ENCODE results near the gene LCP2.

DNA sequence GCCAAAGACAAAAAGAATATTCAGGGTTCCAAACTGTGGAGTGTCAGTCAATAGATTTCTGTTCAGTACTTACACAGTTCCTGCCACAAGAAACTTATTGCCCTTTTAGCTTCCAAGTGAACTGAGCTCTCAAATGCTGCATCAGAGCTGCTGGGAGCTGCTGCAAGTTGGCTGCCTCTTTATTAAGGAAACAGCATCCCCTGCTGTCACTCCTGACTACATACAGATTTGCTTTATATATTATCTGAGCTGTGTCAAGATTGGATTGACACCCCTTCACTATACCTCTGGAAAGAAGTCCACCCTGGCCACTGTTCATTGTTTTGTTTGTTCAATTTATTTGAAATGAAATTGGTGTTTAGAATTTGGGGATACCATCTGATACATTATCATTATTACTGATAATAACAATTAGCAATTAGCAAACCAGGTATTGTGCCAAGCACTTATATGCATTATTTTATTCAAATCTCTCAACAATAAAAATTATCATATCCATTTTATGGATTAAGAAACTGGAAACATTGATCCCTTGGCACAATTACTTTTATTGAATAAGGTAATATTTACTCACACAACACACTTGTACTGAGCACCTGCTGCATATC lies 81.2 kb downstream of the LCP2 start:
- TF ChIP-seq, protein P1, sequence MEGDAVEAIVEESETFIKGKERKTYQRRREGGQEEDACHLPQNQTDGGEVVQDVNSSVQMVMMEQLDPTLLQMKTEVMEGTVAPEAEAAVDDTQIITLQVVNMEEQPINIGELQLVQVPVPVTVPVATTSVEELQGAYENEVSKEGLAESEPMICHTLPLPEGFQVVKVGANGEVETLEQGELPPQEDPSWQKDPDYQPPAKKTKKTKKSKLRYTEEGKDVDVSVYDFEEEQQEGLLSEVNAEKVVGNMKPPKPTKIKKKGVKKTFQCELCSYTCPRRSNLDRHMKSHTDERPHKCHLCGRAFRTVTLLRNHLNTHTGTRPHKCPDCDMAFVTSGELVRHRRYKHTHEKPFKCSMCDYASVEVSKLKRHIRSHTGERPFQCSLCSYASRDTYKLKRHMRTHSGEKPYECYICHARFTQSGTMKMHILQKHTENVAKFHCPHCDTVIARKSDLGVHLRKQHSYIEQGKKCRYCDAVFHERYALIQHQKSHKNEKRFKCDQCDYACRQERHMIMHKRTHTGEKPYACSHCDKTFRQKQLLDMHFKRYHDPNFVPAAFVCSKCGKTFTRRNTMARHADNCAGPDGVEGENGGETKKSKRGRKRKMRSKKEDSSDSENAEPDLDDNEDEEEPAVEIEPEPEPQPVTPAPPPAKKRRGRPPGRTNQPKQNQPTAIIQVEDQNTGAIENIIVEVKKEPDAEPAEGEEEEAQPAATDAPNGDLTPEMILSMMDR (IDR thresholded peaks at IDR 0.05) = peak in 4 of 7 experiments; percentile 11 to 27 (median 18)
- TF ChIP-seq POLR2A (IDR thresholded peaks at IDR 0.05) = no peak
